Neuron (in vitro differentiated cells): ENCODE results near the gene MYOM3.
"Not testable (repeated sequence)": the region's sequence is repeated elsewhere in the genome, so short reads cannot be mapped to it uniquely, and the experiment has no call there.

ENCODE experiments used
- H2AFZ ChIP-seq: one replicate; pipeline ENCODE4 v1.6.1; 2013; ENCODE audit warnings: low read depth, mild to moderate bottlenecking, inconsistent platforms, low read length, moderate library complexity
- H3K27me3 ChIP-seq: one replicate; pipeline ENCODE4 v1.6.1; 2013; ENCODE audit warnings: low read length; ENCODE audit not compliant: insufficient read depth
- H3K36me3 ChIP-seq: one replicate; pipeline ENCODE4 v1.6.1; 2013; ENCODE audit warnings: low read length; ENCODE audit not compliant: insufficient read depth
- H3K4me1 ChIP-seq: one replicate; pipeline ENCODE4 v1.6.1; 2013; ENCODE audit warnings: low read length; ENCODE audit not compliant: insufficient read depth
- H3K4me3 ChIP-seq: 2 replicates; pipeline ENCODE4 v1.5.1; 2013; ENCODE audit warnings: mild to moderate bottlenecking, low read length, moderate library complexity
- H3K9me3 ChIP-seq: one replicate; pipeline ENCODE4 v1.6.1; 2013; ENCODE audit warnings: low read length

The MYOM3 gene

GRCh38 chr1:24060482-24060881 is 51.5 kb downstream of the MYOM3 start:
- Histone ChIP-seq H3K4me1 (no peaks in the 10 kb centered on the region), H3K27me3 (no peaks in the 10 kb centered on the region), H3K4me3 (no peak overlapping the region), H3K36me3 (no peaks in the 10 kb centered on the region), H2AFZ (no peak overlapping the region), H3K9me3 (no peaks in the 10 kb centered on the region)

- no peaks in the 10 kb centered on the region for H3K36me3 ChIP-seq
- H3K4me3 ChIP-seq: no peak overlapping the region
- no peaks in the 10 kb centered on the region for H3K27me3 ChIP-seq
Observed at GRCh38 chr1:24058671-24059455, 53.1 kb downstream of the MYOM3 start.

GRCh38 chr1:24057171-24057570 is 54.8 kb downstream of the MYOM3 start:
- Histone ChIP-seq H3K36me3 (no peaks in the 10 kb centered on the region), H3K4me1 (no peaks in the 10 kb centered on the region), H3K27me3 (no peaks in the 10 kb centered on the region), H3K4me3 (no peak overlapping the region), H3K9me3 (no peaks in the 10 kb centered on the region), H2AFZ (no peak overlapping the region)

More at GRCh38 chr1:24058671-24059455, 53.1 kb downstream of the MYOM3 start:
- Histone ChIP-seq H3K9me3 (no peaks in the 10 kb centered on the region), H3K4me1 (no peaks in the 10 kb centered on the region), H2AFZ (no peak overlapping the region)

- Histone ChIP-seq H3K9me3 (no peaks in the 10 kb centered on the region), H3K4me1 (no peaks in the 10 kb centered on the region), H3K4me3 (no peak overlapping the region), H2AFZ (no peak overlapping the region), H3K27me3 (peaks cover under 1% of the 10 kb centered on the region), H3K36me3 (no peaks in the 10 kb centered on the region)
Observed at GRCh38 chr1:24055681-24056080, 56.3 kb downstream of the MYOM3 start.

GRCh38 chr1:24052220-24052619 is 59.7 kb downstream of the MYOM3 start:
- H3K9me3 ChIP-seq: no peaks in the 10 kb centered on the region
- peaks cover 2% of the 10 kb centered on the region for H3K27me3 ChIP-seq
- H3K36me3 ChIP-seq: no peaks in the 10 kb centered on the region
- no peak overlapping the region for H2AFZ ChIP-seq
- no peak overlapping the region for H3K4me3 ChIP-seq
- H3K4me1 ChIP-seq: no peaks in the 10 kb centered on the region

GRCh38 chr1:24051206-24051945 is 60.6 kb downstream of the MYOM3 start:
- H2AFZ ChIP-seq: no peak overlapping the region
- H3K4me1 ChIP-seq: no peaks in the 10 kb centered on the region
- H3K36me3 ChIP-seq: no peaks in the 10 kb centered on the region
- no peak overlapping the region for H3K4me3 ChIP-seq
- H3K27me3 ChIP-seq: peaks cover 2% of the 10 kb centered on the region
- H3K9me3 ChIP-seq: no peaks in the 10 kb centered on the region

- H2AFZ ChIP-seq: no peak overlapping the region
- H3K27me3 ChIP-seq: peaks cover 2% of the 10 kb centered on the region
- no peaks in the 10 kb centered on the region for H3K9me3 ChIP-seq
- H3K36me3 ChIP-seq: no peaks in the 10 kb centered on the region
- peaks cover 3% of the 10 kb centered on the region for H3K4me1 ChIP-seq
- H3K4me3 ChIP-seq: no peak overlapping the region
Observed at GRCh38 chr1:24049733-24050132, 62.2 kb downstream of the MYOM3 start.

GRCh38 chr1:24048894-24049293 is 63.0 kb downstream of the MYOM3 start:
- not testable (repeated sequence) for H3K4me3 ChIP-seq, H3K27me3 ChIP-seq, H3K4me1 ChIP-seq, H3K9me3 ChIP-seq, H2AFZ ChIP-seq, H3K36me3 ChIP-seq

- peaks cover 2% of the 10 kb centered on the region for H3K27me3 ChIP-seq
- no peaks in the 10 kb centered on the region for H3K9me3 ChIP-seq
- no peak overlapping the region for H2AFZ ChIP-seq
- peaks cover 3% of the 10 kb centered on the region for H3K4me1 ChIP-seq
- no peaks in the 10 kb centered on the region for H3K36me3 ChIP-seq
- H3K4me3 ChIP-seq: no peak overlapping the region
Observed at GRCh38 chr1:24048205-24048869, 63.6 kb downstream of the MYOM3 start.

- no peaks in the 10 kb centered on the region for H3K9me3 ChIP-seq
- H3K4me3 ChIP-seq: no peak overlapping the region
- peaks cover 2% of the 10 kb centered on the region for H3K27me3 ChIP-seq
- H3K4me1 ChIP-seq: peaks cover 3% of the 10 kb centered on the region
- H2AFZ ChIP-seq: no peak overlapping the region
- H3K36me3 ChIP-seq: no peaks in the 10 kb centered on the region
Observed at GRCh38 chr1:24047110-24047477, 64.8 kb downstream of the MYOM3 start.

GRCh38 chr1:24045771-24046170 is 66.2 kb downstream of the MYOM3 start:
- no peak overlapping the region for H3K4me3 ChIP-seq
- H3K36me3 ChIP-seq: no peaks in the 10 kb centered on the region
- peaks cover 2% of the 10 kb centered on the region for H3K27me3 ChIP-seq
- no peaks in the 10 kb centered on the region for H3K9me3 ChIP-seq
- H2AFZ ChIP-seq: no peak overlapping the region
- H3K4me1 ChIP-seq: peaks cover 3% of the 10 kb centered on the region

- not testable (repeated sequence) for H2AFZ ChIP-seq, H3K9me3 ChIP-seq, H3K4me1 ChIP-seq, H3K36me3 ChIP-seq, H3K27me3 ChIP-seq, H3K4me3 ChIP-seq
Observed at GRCh38 chr1:24044672-24045071, 67.3 kb downstream of the MYOM3 start.

- Histone ChIP-seq H3K4me1 (peaks cover 3% of the 10 kb centered on the region), H3K36me3 (no peaks in the 10 kb centered on the region), H3K9me3 (no peaks in the 10 kb centered on the region), H2AFZ (no peak overlapping the region), H3K4me3 (no peak overlapping the region), H3K27me3 (no peaks in the 10 kb centered on the region)
Observed at GRCh38 chr1:24043345-24044032, 68.4 kb downstream of the MYOM3 start.
